ENCODE results near the gene CHST9. TPM values are rescaled to one million over a fixed set of nuclear protein-coding genes. Genes with fewer than 3 reads are reported as not detected.

Gene CHST9
- polyA plus RNA-seq, 3 donors: not detected

- intact Hi-C loops (cut with micrococcal nuclease): no loop called here
These were observed 21.3 kb upstream of the CHST9 start for GRCh38 chr18:27206411-27206810.

GRCh38 chr18:27202741-27203140, 17.6 kb upstream of the CHST9 start:
- intact Hi-C loops (cut with micrococcal nuclease): no loop called here
- no peak overlapping the region for H3K27ac Mint-ChIP-seq
- Histone ChIP-seq H3K36me3 (replicated peaks in 1 of 2; ENCODE audit: control insufficient read depth in 1 of 2, insufficient read depth in 2 of 2, low read length in 2 of 2) (no peaks in the 10 kb centered on the region), H3K4me3 (replicated peaks in 1 of 3; ENCODE audit: low read depth in 2 of 3, low read length in 3 of 3) (no peak overlapping the region), H3K27me3 (ENCODE audit: control insufficient read depth in 2 of 2, insufficient read depth in 2 of 2, low read length in 2 of 2) (no peaks in the 10 kb centered on the region), H4K20me1 (ENCODE audit: insufficient read depth, low read length) (no peaks in the 10 kb centered on the region), H3K9me3 (replicated peaks in 1 of 2; ENCODE audit: control insufficient read depth in 1 of 2, insufficient read depth in 1 of 2, low read length in 2 of 2) (no peaks in the 10 kb centered on the region), H2AFZ (ENCODE audit: insufficient read depth, low read depth, low read length, poor library complexity, severe bottlenecking) (no peak overlapping the region), H3K4me1 (ENCODE audit: control insufficient read depth in 1 of 2, insufficient read depth in 2 of 2, low read length in 2 of 2) (no peaks in the 10 kb centered on the region), H3K9ac (ENCODE audit: insufficient read depth, low read length, poor library complexity, severe bottlenecking) (no peak overlapping the region), H3K79me2 (ENCODE audit: insufficient read depth, low read length) (no peaks in the 10 kb centered on the region), H3K27ac (ENCODE audit: low read depth in 1 of 2, low read length in 2 of 2) (no peak overlapping the region), H3K4me2 (replicated peaks; ENCODE audit: extremely low read depth, low read length, poor library complexity, severe bottlenecking) (no peak overlapping the region)
- peaks cover 0 to 2% (median 0%) of the 10 kb centered on the region in 3 donors for H3K27me3 Mint-ChIP-seq (ENCODE audit: low read depth in 3 of 3)
- peaks cover 0 to 2% (median 0%) of the 10 kb centered on the region in 7 donors for H3K9me3 Mint-ChIP-seq
- 100% methylated on average over 2 of the region's 2 CpGs for WGBS (ENCODE audit: insufficient coverage)
- DNase-seq: no peak
- TF ChIP-seq, protein P1, sequence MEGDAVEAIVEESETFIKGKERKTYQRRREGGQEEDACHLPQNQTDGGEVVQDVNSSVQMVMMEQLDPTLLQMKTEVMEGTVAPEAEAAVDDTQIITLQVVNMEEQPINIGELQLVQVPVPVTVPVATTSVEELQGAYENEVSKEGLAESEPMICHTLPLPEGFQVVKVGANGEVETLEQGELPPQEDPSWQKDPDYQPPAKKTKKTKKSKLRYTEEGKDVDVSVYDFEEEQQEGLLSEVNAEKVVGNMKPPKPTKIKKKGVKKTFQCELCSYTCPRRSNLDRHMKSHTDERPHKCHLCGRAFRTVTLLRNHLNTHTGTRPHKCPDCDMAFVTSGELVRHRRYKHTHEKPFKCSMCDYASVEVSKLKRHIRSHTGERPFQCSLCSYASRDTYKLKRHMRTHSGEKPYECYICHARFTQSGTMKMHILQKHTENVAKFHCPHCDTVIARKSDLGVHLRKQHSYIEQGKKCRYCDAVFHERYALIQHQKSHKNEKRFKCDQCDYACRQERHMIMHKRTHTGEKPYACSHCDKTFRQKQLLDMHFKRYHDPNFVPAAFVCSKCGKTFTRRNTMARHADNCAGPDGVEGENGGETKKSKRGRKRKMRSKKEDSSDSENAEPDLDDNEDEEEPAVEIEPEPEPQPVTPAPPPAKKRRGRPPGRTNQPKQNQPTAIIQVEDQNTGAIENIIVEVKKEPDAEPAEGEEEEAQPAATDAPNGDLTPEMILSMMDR (IDR thresholded peaks at IDR 0.05): no peak
- H3K4me1 Mint-ChIP-seq: no peaks in the 10 kb centered on the region
- H3K36me3 Mint-ChIP-seq: no peaks in the 10 kb centered on the region
- H3K4me3 Mint-ChIP-seq: no peak overlapping the region

More at GRCh38 chr18:27206411-27206810, 21.3 kb upstream of the CHST9 start:
- Histone ChIP-seq H2AFZ (ENCODE audit: insufficient read depth, low read depth, low read length, poor library complexity, severe bottlenecking) (no peak overlapping the region), H3K4me3 (replicated peaks in 1 of 3; ENCODE audit: low read depth in 2 of 3, low read length in 3 of 3) (no peak overlapping the region), H3K27ac (ENCODE audit: low read depth in 1 of 2, low read length in 2 of 2) (no peak overlapping the region), H4K20me1 (ENCODE audit: insufficient read depth, low read length) (no peaks in the 10 kb centered on the region), H3K4me1 (ENCODE audit: control insufficient read depth in 1 of 2, insufficient read depth in 2 of 2, low read length in 2 of 2) (no peaks in the 10 kb centered on the region), H3K9ac (ENCODE audit: insufficient read depth, low read length, poor library complexity, severe bottlenecking) (no peak overlapping the region), H3K4me2 (replicated peaks; ENCODE audit: extremely low read depth, low read length, poor library complexity, severe bottlenecking) (no peak overlapping the region), H3K27me3 (ENCODE audit: control insufficient read depth in 2 of 2, insufficient read depth in 2 of 2, low read length in 2 of 2) (no peaks in the 10 kb centered on the region), H3K9me3 (replicated peaks in 1 of 2; ENCODE audit: control insufficient read depth in 1 of 2, insufficient read depth in 1 of 2, low read length in 2 of 2) (no peaks in the 10 kb centered on the region), H3K36me3 (replicated peaks in 1 of 2; ENCODE audit: control insufficient read depth in 1 of 2, insufficient read depth in 2 of 2, low read length in 2 of 2) (no peaks in the 10 kb centered on the region), H3K79me2 (ENCODE audit: insufficient read depth, low read length) (no peaks in the 10 kb centered on the region)
- Mint-ChIP-seq H3K36me3 (no peaks in the 10 kb centered on the region), H3K27ac (no peak overlapping the region), H3K9me3 (peaks cover 0 to 2% (median 0%) of the 10 kb centered on the region in 7 donors), H3K4me3 (no peak overlapping the region), H3K4me1 (no peaks in the 10 kb centered on the region), H3K27me3 (ENCODE audit: low read depth in 3 of 3) (peaks cover 0 to 2% (median 0%) of the 10 kb centered on the region in 3 donors)
- no CpG with 5 or more reads among the region's 3 CpGs for WGBS (ENCODE audit: insufficient coverage)
- TF ChIP-seq, protein P1 (IDR thresholded peaks at IDR 0.05): no peak
- DNase-seq: no peak
